Chondrocyte (in vitro differentiated cells): Measurements from ENCODE around the gene SHISA2. TPM values are rescaled to one million over a fixed set of nuclear protein-coding genes. Genes with fewer than 3 reads are reported as not detected.
"Not testable (repeated sequence)": the region's sequence is repeated elsewhere in the genome, so short reads cannot be mapped to it uniquely, and the experiment has no call there.

Experiments
- DNase-seq: peaks from one replicate; pipeline ENCODE4 v3.0.0; 2021; ENCODE audit warnings: mixed read lengths, low spot score
- H3K27ac Mint-ChIP-seq: one replicate; pipeline ENCODE4 v1.8.0; 2021; ENCODE audit warnings: mild to moderate bottlenecking, moderate library complexity, mixed read lengths; ENCODE audit not compliant: unreplicated experiment
- H3K27me3 Mint-ChIP-seq: 2 replicates; pipeline ENCODE4 v1.8.0; 2021; ENCODE audit warnings: low read depth, mixed read lengths
- H3K36me3 Mint-ChIP-seq: 2 replicates; pipeline ENCODE4 v1.8.0; 2021; ENCODE audit warnings: low read depth, mixed read lengths
- H3K4me1 Mint-ChIP-seq: 2 replicates; pipeline ENCODE4 v1.8.0; 2021; ENCODE audit warnings: low read depth, mild to moderate bottlenecking, mixed read lengths
- H3K4me3 Mint-ChIP-seq: one replicate; pipeline ENCODE4 v1.8.0; 2021; ENCODE audit warnings: mild to moderate bottlenecking, moderate library complexity, mixed read lengths; ENCODE audit not compliant: unreplicated experiment
- H3K9me3 Mint-ChIP-seq: 2 replicates; pipeline ENCODE4 v1.8.0; 2021; ENCODE audit warnings: low read depth, mixed read lengths
- CTCF ChIP-seq: fragments of 200-600 bp; sonication (generic); IDR thresholded peaks from 2 replicates; pipeline ENCODE4 v1.5.0; 2021; ENCODE audit warnings: antibody characterized with exemption, mild to moderate bottlenecking, moderate library complexity
- long read RNA-seq: library from polyadenylated mRNA; stranded (forward); transcript quantifications from one replicate; pipeline ENCODE4 v2.0.0, GENCODE V29; 2021
- total RNA-seq: library from RNA; stranded (reverse); gene quantifications from 3 replicates; pipeline ENCODE4 v1.2.1, GENCODE V29; 2021

SHISA2 gene
- 59.5 to 115 TPM (median 113 TPM) in 3 replicates for total RNA-seq
- long read RNA-seq, transcript SHISA2-201 (2 exons, 2,860 nt): major isoform, 81 of 86 reads
- long read RNA-seq, partial matches to known transcripts: 0 of 86 reads
- long read RNA-seq, other reads (novel, unspliced or antisense): 5 of 86 reads

GRCh38 chr13:26051657-26052311, at the start of gene SHISA2:
SHISA2 (minus strand) TSS chr13:26052016; CDS start chr13:26050975, 1,041 bp downstream.
- Mint-ChIP-seq H3K36me3 (peaks cover 5% of the 10 kb centered on the region), H3K4me1 (peaks cover 29% of the 10 kb centered on the region), H3K27me3 (no peaks in the 10 kb centered on the region), H3K9me3 (no peaks in the 10 kb centered on the region), H3K4me3 (peak within 1 kb of the TSS; percentile 91), H3K27ac (peak within 1 kb of the TSS; percentile 41)
- TF ChIP-seq CTCF: no peak
- DNase-seq: no peak

DNA sequence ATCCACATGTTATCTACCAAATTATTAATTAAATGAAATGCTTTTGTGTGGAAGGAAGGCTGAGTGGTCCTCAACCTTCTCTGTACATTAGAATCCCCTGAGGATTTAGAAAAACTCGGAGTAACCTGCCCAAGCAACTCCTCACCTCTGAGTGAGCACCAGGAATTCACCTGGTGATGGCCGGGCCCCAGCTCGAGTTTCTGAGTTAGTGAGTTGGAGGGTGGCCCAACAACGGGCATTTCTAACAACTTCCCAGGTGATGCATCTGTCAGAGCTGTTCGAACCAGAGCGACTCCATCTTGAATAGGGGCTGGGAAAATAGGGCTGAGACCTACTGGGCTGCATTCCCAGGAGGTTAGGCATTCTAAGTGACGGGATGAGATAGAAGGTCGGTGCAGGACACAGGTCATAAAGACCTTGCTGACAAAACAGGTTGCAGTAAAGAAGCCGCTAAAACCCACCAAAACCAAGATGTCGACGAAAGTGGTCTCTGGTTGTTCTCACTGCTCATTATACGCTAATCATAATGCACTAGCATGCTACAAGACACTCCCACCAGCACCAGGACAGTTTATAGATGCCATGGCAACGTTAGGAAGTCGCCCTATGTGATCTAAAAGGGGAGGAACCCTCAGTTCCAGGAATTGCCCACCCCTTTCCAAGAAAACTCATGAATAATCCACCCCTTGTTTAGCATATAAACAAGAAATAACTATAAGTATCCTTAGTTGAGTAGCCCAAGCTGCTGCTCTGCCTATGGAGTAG, 44.2 kb upstream of the SHISA2 start:
- no peak for TF ChIP-seq CTCF
- no peak overlapping the region for H3K27ac Mint-ChIP-seq
- no peaks in the 10 kb centered on the region for H3K4me1 Mint-ChIP-seq
- H3K36me3 Mint-ChIP-seq: no peaks in the 10 kb centered on the region
- DNase-seq: no peak
- peaks cover 26% of the 10 kb centered on the region for H3K27me3 Mint-ChIP-seq
- peaks cover 5% of the 10 kb centered on the region for H3K9me3 Mint-ChIP-seq
- no peak overlapping the region for H3K4me3 Mint-ChIP-seq

GRCh38 chr13:26095338-26095737, 43.5 kb upstream of the SHISA2 start:
- H3K4me1 Mint-ChIP-seq: no peaks in the 10 kb centered on the region
- H3K4me3 Mint-ChIP-seq: no peak overlapping the region
- peak; percentile 54 for TF ChIP-seq CTCF
- peaks cover 28% of the 10 kb centered on the region for H3K27me3 Mint-ChIP-seq
- H3K27ac Mint-ChIP-seq: no peak overlapping the region
- H3K36me3 Mint-ChIP-seq: no peaks in the 10 kb centered on the region
- H3K9me3 Mint-ChIP-seq: peaks cover 5% of the 10 kb centered on the region
- no peak for DNase-seq

DNA sequence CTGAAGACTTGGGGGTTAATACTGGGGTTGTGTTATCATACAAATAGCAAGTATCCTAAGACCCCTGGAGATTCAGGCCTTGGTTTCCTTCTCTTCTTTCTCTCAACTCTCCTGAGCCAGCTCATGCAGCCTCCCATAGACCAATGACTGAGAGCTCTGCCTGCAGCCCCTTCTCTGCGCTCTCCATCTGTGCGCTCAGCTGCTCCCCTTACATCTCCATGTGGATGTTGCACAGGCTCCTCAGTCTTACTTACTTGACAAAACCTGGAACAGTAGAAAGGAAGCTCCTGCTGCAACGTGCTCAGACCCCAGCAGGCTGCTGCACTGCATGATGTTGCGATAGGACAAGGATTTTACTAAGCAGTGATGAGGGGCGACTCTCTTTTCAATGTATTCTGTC, 25.0 kb upstream of the SHISA2 start:
- not testable (repeated sequence) for H3K27me3 Mint-ChIP-seq, DNase-seq, H3K9me3 Mint-ChIP-seq, H3K4me3 Mint-ChIP-seq, H3K36me3 Mint-ChIP-seq
- peaks cover 17% of the 10 kb centered on the region for H3K4me1 Mint-ChIP-seq
- H3K27ac Mint-ChIP-seq: peak overlapping the region; percentile 8

DNA sequence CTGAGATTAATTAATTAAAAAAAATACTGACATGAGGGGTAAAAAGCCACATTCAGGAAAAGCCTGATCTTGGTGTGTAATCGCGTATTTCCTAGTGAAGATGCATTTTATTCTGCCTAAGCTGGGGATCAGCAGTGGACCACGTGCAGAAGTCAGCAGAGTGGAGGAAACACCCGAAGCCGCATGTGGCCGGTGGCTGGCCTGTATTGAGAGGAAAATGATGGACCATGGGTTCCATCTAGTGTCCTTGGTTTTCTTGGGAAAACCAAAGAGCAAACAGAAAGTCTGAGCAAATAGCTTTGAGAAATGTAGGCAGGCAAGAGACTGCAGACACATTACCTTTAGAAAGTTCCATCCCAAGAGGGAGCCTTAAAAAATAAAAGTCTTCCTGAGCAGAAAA, 23.7 kb upstream of the SHISA2 start:
- H3K4me3 Mint-ChIP-seq: no peak overlapping the region
- TF ChIP-seq CTCF: peak; percentile 67
- no peaks in the 10 kb centered on the region for H3K27me3 Mint-ChIP-seq
- peaks cover 17% of the 10 kb centered on the region for H3K4me1 Mint-ChIP-seq
- DNase-seq: no peak
- no peaks in the 10 kb centered on the region for H3K36me3 Mint-ChIP-seq
- H3K9me3 Mint-ChIP-seq: no peaks in the 10 kb centered on the region
- H3K27ac Mint-ChIP-seq: no peak overlapping the region
